Epithelial cell of proximal tubule (primary cell): ENCODE results near the gene ARMH2. TPM values are rescaled to one million over a fixed set of nuclear protein-coding genes. Genes with fewer than 3 reads are reported as not detected.
"Not testable (repeated sequence)": the region's sequence is repeated elsewhere in the genome, so short reads cannot be mapped to it uniquely, and the experiment has no call there.

ENCODE experiments used
- DNase-seq: peaks from one replicate; pipeline ENCODE4 v3.0.0-alpha.2; 2011; ENCODE audit warnings: low read depth
- H3K4me3 ChIP-seq: 2 replicates; pipeline ENCODE4 v1.5.1; 2011; ENCODE audit warnings: low read depth, mild to moderate bottlenecking, low read length
- CTCF ChIP-seq: conservative IDR thresholded peaks from 2 replicates; pipeline ENCODE4 v1.5.1; 2012; ENCODE audit warnings: low read depth, mild to moderate bottlenecking, low read length
- total RNA-seq: library from RNA; depleted of rRNA; stranded (reverse); fragments of >200 nt; gene quantifications from 2 replicates; pipeline ENCODE4 v1.2.3, GENCODE V29; 2015

ARMH2 gene
- total RNA-seq, 1 donor from 2014 or later, result not detected

GRCh38 chr6:24759718-24760117, 39.0 kb downstream of the ARMH2 start:
- no peak overlapping the region for H3K4me3 ChIP-seq
- no peak for DNase-seq
- no peak for TF ChIP-seq CTCF

- no peak for DNase-seq
- no peak for TF ChIP-seq CTCF
- H3K4me3 ChIP-seq, result no peak overlapping the region
Measured at GRCh38 chr6:24757611-24758010, 41.1 kb downstream of the ARMH2 start.

GRCh38 chr6:24755279-24755678, 43.4 kb downstream of the ARMH2 start:
- TF ChIP-seq CTCF, result no peak
- H3K4me3 ChIP-seq, result no peak overlapping the region
- no peak for DNase-seq

- not testable (repeated sequence) for DNase-seq, H3K4me3 ChIP-seq
Measured at GRCh38 chr6:24754378-24754777, 44.3 kb downstream of the ARMH2 start.

- DNase-seq, result no peak
- no peak for TF ChIP-seq CTCF
- H3K4me3 ChIP-seq, result no peak overlapping the region
Measured at GRCh38 chr6:24753545-24753944, 45.2 kb downstream of the ARMH2 start.

GRCh38 chr6:24752917-24753492, 45.7 kb downstream of the ARMH2 start:
- no peak for TF ChIP-seq CTCF
- DNase-seq, result no peak
- no peak overlapping the region for H3K4me3 ChIP-seq

GRCh38 chr6:24752503-24752902, 46.2 kb downstream of the ARMH2 start:
- no peak for DNase-seq
- no peak overlapping the region for H3K4me3 ChIP-seq
- TF ChIP-seq CTCF, result no peak

GRCh38 chr6:24750878-24751277, 47.8 kb downstream of the ARMH2 start:
- H3K4me3 ChIP-seq, DNase-seq: not testable (repeated sequence)
